Right atrium auricular region (tissue), 2 donors: ENCODE results near the gene CCNL2. TPM values are rescaled to one million over a fixed set of nuclear protein-coding genes. Genes with fewer than 3 reads are reported as not detected.
"Not testable (repeated sequence)": the region's sequence is repeated elsewhere in the genome, so short reads cannot be mapped to it uniquely, and the experiment has no call there.

Experiments
- DNase-seq: peaks from one replicate; pipeline ENCODE4 v3.0.0-alpha.2; 2019; ENCODE audit warnings: low spot score
- H3K27ac ChIP-seq, 2 donors: fragments of 200-600 bp; sonication (generic); 1 replicate in 1 of 2; 2 replicates in 1 of 2; pipeline ENCODE4 v1.5.1; 2016 to 2019
- H3K27me3 ChIP-seq, 2 donors: fragments of 200-600 bp; sonication (generic); one replicate each; pipeline versions ENCODE4 v1.5.1 to v1.6.0; 2017 to 2019
- H3K36me3 ChIP-seq: fragments of 200-600 bp; sonication (generic); one replicate; pipeline ENCODE4 v1.5.1; 2016
- H3K4me1 ChIP-seq, 2 donors: fragments of 200-600 bp; sonication (generic); one replicate each; pipeline versions ENCODE4 v1.5.1 to v1.6.0; 2017 to 2019
- H3K4me3 ChIP-seq, 2 donors: fragments of 200-600 bp; sonication (generic); 1 replicate in 1 of 2; 2 replicates in 1 of 2; pipeline ENCODE4 v1.5.1; 2017 to 2019; ENCODE audit warnings: mild to moderate bottlenecking in 1 of 2, moderate library complexity in 1 of 2
- H3K9me3 ChIP-seq, 2 donors: fragments of 200-600 bp; sonication (generic); one replicate each; pipeline ENCODE4 v1.5.1; 2019
- total RNA-seq, 2 donors: library from RNA; depleted of rRNA; stranded (reverse); fragments of >200 nt; gene quantifications; one replicate each; pipeline ENCODE4 v1.1.0, GENCODE V29; 2016
- TF ChIP-seq, protein P1 (sequence below), 2 donors: fragments of 200-600 bp; sonication (generic); IDR thresholded peaks; one replicate each; pipeline ENCODE4 v1.5.1; 2019; ENCODE audit warnings: antibody characterized with exemption in 2 of 2

Gene CCNL2
- total RNA-seq, 2 donors from 2014 or later, result 41.6 to 44.2 TPM

DNA sequence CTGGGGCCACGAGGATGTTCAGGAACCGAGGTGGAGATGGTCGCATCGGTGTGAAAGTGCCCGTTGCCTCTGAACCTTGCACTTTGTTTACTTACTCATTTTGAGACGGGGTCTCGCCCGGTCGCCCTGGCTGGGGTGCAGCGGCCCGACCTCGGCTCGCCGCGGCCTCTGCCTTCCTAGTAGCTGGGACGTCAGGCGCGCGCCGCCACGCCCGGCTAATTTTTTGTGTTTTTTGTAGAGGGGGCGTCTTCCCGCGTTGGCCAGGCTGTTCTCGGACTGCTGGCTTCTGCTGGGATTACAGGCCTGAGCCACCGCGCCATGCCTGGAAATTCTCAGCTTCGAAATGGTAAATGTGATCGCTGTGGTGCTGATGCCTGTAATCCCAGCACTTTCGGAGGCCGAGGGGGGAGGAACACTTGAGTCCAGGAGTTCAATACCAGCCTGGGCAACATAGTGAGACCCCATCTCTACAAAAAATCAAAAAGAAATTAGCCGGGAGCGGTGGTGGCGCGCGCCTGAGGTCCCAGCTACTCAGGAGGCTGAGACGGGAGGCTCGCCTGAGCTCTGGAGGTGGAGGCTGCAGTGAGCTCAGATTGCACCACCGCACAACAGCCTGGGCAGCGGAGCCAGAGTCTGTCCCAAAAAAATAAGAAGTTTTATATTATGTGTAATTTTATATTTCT, 8.6 kb upstream of the CCNL2 start:
- peak overlapping the region; percentile 98 to 100 for H3K4me3 ChIP-seq
- H3K27ac ChIP-seq, result peak overlapping the region; percentile 75 to 89
- peaks cover 23% of the 10 kb centered on the region for H3K36me3 ChIP-seq
- no peaks in the 10 kb centered on the region for H3K27me3 ChIP-seq
- DNase-seq, result no peak
- H3K4me1 ChIP-seq, result peaks cover 0 to 34% of the 10 kb centered on the region in 2 donors
- TF ChIP-seq, protein P1, sequence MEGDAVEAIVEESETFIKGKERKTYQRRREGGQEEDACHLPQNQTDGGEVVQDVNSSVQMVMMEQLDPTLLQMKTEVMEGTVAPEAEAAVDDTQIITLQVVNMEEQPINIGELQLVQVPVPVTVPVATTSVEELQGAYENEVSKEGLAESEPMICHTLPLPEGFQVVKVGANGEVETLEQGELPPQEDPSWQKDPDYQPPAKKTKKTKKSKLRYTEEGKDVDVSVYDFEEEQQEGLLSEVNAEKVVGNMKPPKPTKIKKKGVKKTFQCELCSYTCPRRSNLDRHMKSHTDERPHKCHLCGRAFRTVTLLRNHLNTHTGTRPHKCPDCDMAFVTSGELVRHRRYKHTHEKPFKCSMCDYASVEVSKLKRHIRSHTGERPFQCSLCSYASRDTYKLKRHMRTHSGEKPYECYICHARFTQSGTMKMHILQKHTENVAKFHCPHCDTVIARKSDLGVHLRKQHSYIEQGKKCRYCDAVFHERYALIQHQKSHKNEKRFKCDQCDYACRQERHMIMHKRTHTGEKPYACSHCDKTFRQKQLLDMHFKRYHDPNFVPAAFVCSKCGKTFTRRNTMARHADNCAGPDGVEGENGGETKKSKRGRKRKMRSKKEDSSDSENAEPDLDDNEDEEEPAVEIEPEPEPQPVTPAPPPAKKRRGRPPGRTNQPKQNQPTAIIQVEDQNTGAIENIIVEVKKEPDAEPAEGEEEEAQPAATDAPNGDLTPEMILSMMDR (IDR thresholded peaks at IDR 0.05), result no peak
- no peaks in the 10 kb centered on the region for H3K9me3 ChIP-seq

DNA sequence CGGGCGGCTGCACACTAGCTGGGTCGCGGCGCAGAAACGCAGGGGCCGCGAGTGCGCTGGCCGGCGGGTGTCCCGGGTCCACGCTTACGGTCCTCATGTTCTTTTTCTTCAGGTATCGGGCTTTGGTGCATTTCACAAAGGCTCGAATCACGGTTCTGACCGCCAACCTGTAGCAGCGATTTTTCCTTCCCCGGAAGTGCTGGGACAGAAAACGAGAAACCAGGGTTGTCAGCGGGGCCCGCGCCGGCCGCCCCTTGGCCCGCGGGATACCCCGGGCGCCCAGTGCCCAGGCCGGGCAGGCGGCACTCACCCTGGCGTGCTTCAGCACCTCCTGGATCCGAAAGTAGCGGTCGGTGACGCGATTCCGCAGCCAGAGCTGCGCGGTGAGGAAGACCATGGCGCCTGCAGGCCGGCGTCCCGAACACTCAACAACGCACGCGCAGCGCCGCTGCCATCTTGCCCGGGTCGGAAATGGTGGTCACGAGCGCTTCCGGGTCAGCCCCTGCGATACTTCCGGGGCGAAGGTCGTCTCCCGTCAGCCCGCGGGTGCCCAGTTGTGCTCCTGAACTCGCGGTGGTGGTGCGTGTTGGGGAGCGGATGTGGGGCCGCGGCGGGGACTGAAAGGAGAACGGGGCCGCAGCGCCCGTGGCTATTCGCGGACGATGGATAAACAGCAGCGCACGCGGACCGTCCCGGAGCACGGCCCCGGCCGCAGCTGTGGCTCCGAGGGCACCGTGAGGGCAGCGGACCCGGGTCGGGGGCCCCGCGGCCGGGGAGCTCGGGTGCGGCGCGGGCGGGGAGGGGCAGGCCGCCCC, 7.9 kb upstream of the CCNL2 start, which contains the start of gene MRPL20:
Gene MRPL20, minus strand, starts transcription at position 473 of the 815 bp plus-strand sequence. Its CDS starts 76 bp downstream, at position 397.
- TF ChIP-seq, protein P1 (IDR thresholded peaks at IDR 0.05), result no peak
- H3K9me3 ChIP-seq, result no peaks in the 10 kb centered on the region
- DNase-seq, result peak; percentile 95
- H3K4me1 ChIP-seq, result peaks cover 0 to 34% of the 10 kb centered on the region in 2 donors
- peak within 1 kb of the TSS; percentile 75 to 89 for H3K27ac ChIP-seq
- no peaks in the 10 kb centered on the region for H3K27me3 ChIP-seq
- H3K36me3 ChIP-seq, result peaks cover 30% of the 10 kb centered on the region
- peak within 1 kb of the TSS; percentile 98 to 100 for H3K4me3 ChIP-seq

DNA sequence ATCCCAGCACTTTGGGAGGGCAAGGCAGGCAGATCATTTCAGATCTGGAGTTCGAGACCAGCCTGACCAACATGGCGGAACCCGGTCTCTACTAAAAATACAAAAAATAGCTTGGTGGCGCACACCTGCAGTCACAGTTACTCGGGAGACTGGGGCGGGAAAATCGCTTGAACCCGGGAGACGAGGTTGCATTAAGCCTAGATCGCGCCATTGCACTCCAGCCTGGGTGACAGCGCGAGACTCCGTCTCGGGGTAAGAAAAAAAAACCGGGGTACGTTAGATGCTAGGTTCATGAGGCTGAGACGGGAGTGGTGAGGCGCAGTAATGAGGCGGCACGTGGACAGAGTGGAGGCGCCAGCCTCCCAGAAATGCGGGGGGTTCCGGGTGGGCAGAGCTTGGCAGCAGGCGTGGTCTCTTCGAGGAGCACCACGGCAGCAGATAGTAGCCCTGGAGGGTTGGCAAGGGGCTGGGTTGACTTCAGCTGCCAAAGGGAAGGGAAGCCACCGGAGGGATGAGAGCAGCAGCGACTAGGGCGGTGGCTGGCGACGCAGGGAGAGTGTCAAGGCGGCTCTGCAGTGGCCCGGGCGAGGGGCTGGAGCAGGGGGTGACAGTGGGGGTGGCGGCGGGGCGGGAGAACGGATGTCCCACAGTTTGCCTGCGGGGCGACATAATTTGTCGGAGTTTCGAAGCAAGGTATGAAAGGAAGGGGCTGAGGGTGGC, 7.1 kb upstream of the CCNL2 start:
- Histone ChIP-seq H3K4me1 (peaks cover 0 to 34% of the 10 kb centered on the region in 2 donors), H3K36me3 (peaks cover 38% of the 10 kb centered on the region), H3K27ac (peak overlapping the region; percentile 75 to 89), H3K27me3 (no peaks in the 10 kb centered on the region), H3K4me3 (peak overlapping the region; percentile 98 to 100), H3K9me3 (no peaks in the 10 kb centered on the region)
- DNase-seq, result no peak
- TF ChIP-seq, protein P1 (IDR thresholded peaks at IDR 0.05), result no peak

DNA sequence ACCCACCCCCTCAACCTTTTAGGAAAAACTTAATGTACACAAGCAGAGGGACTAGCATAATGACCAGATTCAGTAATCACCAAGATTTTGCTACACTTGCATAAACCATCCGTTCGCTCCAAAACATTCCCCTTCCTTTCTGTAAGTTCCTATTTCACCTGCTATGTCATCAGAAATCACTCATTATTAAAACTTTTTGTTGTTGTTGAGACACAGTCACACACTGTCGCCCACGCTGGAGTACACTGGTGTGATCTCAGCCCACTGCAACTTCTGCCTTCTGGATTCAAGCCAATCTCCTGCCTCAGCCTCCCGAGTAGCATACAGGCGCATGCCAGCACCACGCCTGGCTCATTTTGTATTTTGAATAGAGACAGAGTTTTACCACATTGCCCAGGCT, 4.5 kb upstream of the CCNL2 start:
- Histone ChIP-seq H3K9me3 (no peaks in the 10 kb centered on the region), H3K27ac (no peak overlapping the region), H3K27me3 (no peaks in the 10 kb centered on the region), H3K4me3 (no peak overlapping the region), H3K4me1 (peaks cover 0 to 45% of the 10 kb centered on the region in 2 donors), H3K36me3 (peaks cover 48% of the 10 kb centered on the region)
- no peak for DNase-seq
- TF ChIP-seq, protein P1 (IDR thresholded peaks at IDR 0.05), result no peak

DNA sequence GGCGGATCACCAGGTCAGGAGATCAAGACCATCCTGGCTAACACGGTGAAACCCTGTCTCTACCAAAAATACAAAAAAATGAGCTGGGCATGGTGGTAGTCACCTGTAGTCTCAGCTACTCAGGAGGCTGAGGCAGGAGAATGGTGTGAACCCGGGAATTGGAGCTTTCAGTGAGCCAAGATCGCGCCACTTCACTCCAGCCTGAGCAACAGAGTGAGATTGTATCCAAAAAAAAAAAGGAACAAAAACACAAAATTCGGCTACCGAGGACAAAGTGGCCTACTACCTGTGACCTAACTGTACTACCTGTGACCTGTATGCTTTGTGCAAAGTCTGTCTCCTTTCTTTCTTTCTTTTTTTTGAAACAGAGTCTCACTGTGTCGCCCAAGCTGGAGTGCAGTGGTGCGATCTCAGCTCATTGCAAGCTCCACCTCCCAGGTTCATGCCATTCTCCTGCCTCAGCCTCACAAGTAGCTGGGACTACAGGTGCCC, 3.8 kb upstream of the CCNL2 start:
- H3K27me3 ChIP-seq, DNase-seq, H3K27ac ChIP-seq, H3K4me3 ChIP-seq, H3K9me3 ChIP-seq: not testable (repeated sequence)
- H3K36me3 ChIP-seq, result peaks cover 49% of the 10 kb centered on the region
- H3K4me1 ChIP-seq, result peaks cover 0 to 45% of the 10 kb centered on the region in 2 donors
